SK-N-SH treated with all-trans-retinoic acid at 6 μM for 48 hours (cell line): ENCODE measurements around the gene PPP1R16B.

Experiments
- ATAC-seq: fragments of 200-7000 bp; cut with Tn5 transposase; 3 replicates; pipeline ENCODE4 v1.9.1; 2020; ENCODE audit warnings: mild to moderate bottlenecking, moderate library complexity
- ARNTL ChIP-seq: fragments of 450-650 bp; formaldehyde crosslinking; IDR thresholded peaks from 2 replicates; pipeline ENCODE4 v1.5.0; 2020; ENCODE audit warnings: low read depth, mild to moderate bottlenecking, moderate library complexity, borderline replicate concordance
- BACH2 ChIP-seq: fragments of 250-450 bp; sonication (Bioruptor Pico); IDR thresholded peaks from 2 replicates; pipeline ENCODE4 v1.9.0; 2021; ENCODE audit warnings: mild to moderate bottlenecking, borderline replicate concordance
- CREB5 ChIP-seq: fragments of 250-450 bp; sonication (Bioruptor Pico); IDR thresholded peaks from 2 replicates; pipeline ENCODE4 v1.5.1; 2020; ENCODE audit warnings: low read depth, mild to moderate bottlenecking, moderate library complexity
- CSDC2 ChIP-seq: fragments of 250-450 bp; sonication (Bioruptor Pico); IDR thresholded peaks from 2 replicates; pipeline ENCODE4 v1.5.0; 2020; ENCODE audit warnings: mild to moderate bottlenecking, moderate library complexity
- ESRRG ChIP-seq: fragments of 250-450 bp; sonication (Bioruptor Pico); IDR thresholded peaks from 2 replicates; pipeline ENCODE4 v1.6.1; 2021; ENCODE audit warnings: mild to moderate bottlenecking
- GLIS3 ChIP-seq: fragments of 250-450 bp; sonication (Bioruptor Pico); IDR thresholded peaks from 2 replicates; pipeline ENCODE4 v1.5.0; 2020; ENCODE audit warnings: mild to moderate bottlenecking, moderate library complexity
- ISL1 ChIP-seq: fragments of 250-450 bp; sonication (Bioruptor Pico); IDR thresholded peaks from 2 replicates; pipeline ENCODE4 v2.1.2; 2022; ENCODE audit warnings: mild to moderate bottlenecking, moderate library complexity
- OSR1 ChIP-seq: fragments of 250-450 bp; sonication (Bioruptor Pico); IDR thresholded peaks from 2 replicates; pipeline ENCODE4 v1.8.0; 2022; ENCODE audit warnings: moderate library complexity, mild to moderate bottlenecking, inconsistent platforms
- PPARA ChIP-seq: fragments of 250-450 bp; sonication (Bioruptor Pico); IDR thresholded peaks from 2 replicates; pipeline ENCODE4 v1.5.0; 2020; ENCODE audit warnings: mild to moderate bottlenecking, borderline replicate concordance
- RARB ChIP-seq: fragments of 250-450 bp; sonication (Bioruptor Pico); IDR thresholded peaks from 2 replicates; pipeline ENCODE4 v1.8.0; 2021; ENCODE audit warnings: mild to moderate bottlenecking, moderate library complexity
- TCF4 ChIP-seq: fragments of 250-450 bp; sonication (Bioruptor Pico); IDR thresholded peaks from 2 replicates; pipeline ENCODE4 v1.8.0; 2021; ENCODE audit warnings: mild to moderate bottlenecking, moderate library complexity, borderline replicate concordance
- TOX ChIP-seq: fragments of 250-450 bp; sonication (Bioruptor Pico); IDR thresholded peaks from 2 replicates; pipeline ENCODE4 v1.8.0; 2021; ENCODE audit warnings: mild to moderate bottlenecking, moderate library complexity, borderline replicate concordance
- TSHZ2 ChIP-seq: fragments of 250-450 bp; sonication (Bioruptor Pico); IDR thresholded peaks from 2 replicates; pipeline ENCODE4 v1.5.0; 2020; ENCODE audit warnings: mild to moderate bottlenecking, moderate library complexity
- ZC3H10 ChIP-seq: fragments of 250-450 bp; sonication (Bioruptor Pico); IDR thresholded peaks from 2 replicates; pipeline ENCODE4 v1.5.1; 2021; ENCODE audit warnings: mild to moderate bottlenecking, moderate library complexity
- ZFP3 ChIP-seq: fragments of 250-450 bp; sonication (Bioruptor Pico); IDR thresholded peaks from 2 replicates; pipeline ENCODE4 v1.5.0; 2020; ENCODE audit warnings: mild to moderate bottlenecking, moderate library complexity
- ZFP30 ChIP-seq: fragments of 450-650 bp; formaldehyde crosslinking; IDR thresholded peaks from 2 replicates; pipeline ENCODE4 v1.5.0; 2022; ENCODE audit warnings: mild to moderate bottlenecking, moderate library complexity
- ZNF565 ChIP-seq: fragments of 450-650 bp; formaldehyde crosslinking; conservative IDR thresholded peaks from 2 replicates; pipeline ENCODE4 v1.5.0; 2020; ENCODE audit warnings: low read depth, mild to moderate bottlenecking, moderate library complexity
- ZNF70 ChIP-seq: fragments of 450-650 bp; formaldehyde crosslinking; IDR thresholded peaks from 2 replicates; pipeline ENCODE4 v1.5.0; 2020; ENCODE audit warnings: mild to moderate bottlenecking, moderate library complexity
- ZNF8 ChIP-seq: fragments of 450-650 bp; formaldehyde crosslinking; IDR thresholded peaks from 2 replicates; pipeline ENCODE4 v1.5.0; 2020; ENCODE audit warnings: mild to moderate bottlenecking, moderate library complexity
- TF ChIP-seq, protein P1 (sequence below): fragments of 250-450 bp; sonication (Bioruptor Pico); IDR thresholded peaks from 2 replicates; pipeline ENCODE4 v1.5.1; 2021; ENCODE audit warnings: mild to moderate bottlenecking, moderate library complexity
- TF ChIP-seq, protein P2 (sequence below): fragments of 250-450 bp; sonication (Bioruptor Pico); IDR thresholded peaks from 2 replicates; pipeline ENCODE4 v1.8.0; 2020; ENCODE audit warnings: mild to moderate bottlenecking, moderate library complexity, borderline replicate concordance
- TF ChIP-seq, protein P3 (sequence below): fragments of 250-450 bp; sonication (Bioruptor Pico); IDR thresholded peaks from 2 replicates; pipeline ENCODE4 v1.8.0; 2021; ENCODE audit warnings: low read depth, mild to moderate bottlenecking, moderate library complexity, borderline replicate concordance

Gene PPP1R16B

DNA sequence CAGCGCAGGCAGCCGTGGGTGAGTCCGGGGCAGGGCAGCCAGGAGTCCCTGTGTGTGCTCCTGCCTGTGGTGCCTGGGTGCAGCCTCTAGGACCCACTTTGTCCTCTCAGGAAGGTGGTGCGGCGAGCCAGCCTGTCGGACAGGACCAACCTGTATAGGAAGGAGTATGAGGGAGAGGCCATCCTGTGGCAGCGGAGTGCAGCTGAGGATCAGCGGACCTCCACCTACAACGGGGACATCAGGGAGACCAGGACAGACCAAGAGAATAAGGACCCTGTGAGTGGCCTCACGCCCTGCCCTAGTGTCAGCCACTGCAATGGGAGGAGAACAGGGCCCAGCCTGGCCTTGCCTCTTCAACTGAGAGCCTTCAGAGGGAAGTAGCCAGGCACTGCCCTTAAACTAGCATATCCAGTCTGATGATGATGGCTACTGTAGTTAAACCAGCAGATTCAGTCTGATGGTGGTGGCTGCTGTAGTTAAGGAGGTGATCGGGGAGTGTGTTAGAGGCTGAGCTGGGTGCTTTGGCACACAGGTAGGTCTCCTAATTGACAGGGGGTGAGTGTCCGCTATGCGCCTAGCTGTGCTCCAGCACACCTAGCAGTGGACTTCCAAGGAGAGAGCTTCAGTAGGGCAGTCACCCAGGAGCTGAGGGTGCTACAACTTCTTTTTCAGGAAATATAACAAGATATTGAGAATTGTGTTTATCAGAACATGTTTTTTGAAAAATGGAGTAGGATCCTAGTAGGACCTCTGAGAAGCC lies 102.6 kb downstream of the PPP1R16B start:
- TF ChIP-seq TOX (no peak), ZFP30 (CRISPR knock-in tag) (no peak), CSDC2 (CRISPR knock-in tag) (no peak), RARB (CRISPR knock-in tag) (no peak), ZFP3 (CRISPR knock-in tag) (no peak), CREB5 (CRISPR knock-in tag) (no peak), TCF4 (no peak), ZNF70 (CRISPR knock-in tag) (no peak), ARNTL (CRISPR knock-in tag) (no peak), BACH2 (CRISPR knock-in tag) (no peak), PPARA (CRISPR knock-in tag) (no peak), GLIS3 (no peak), ZNF8 (CRISPR knock-in tag) (no peak), OSR1 (CRISPR knock-in tag) (no peak), ESRRG (CRISPR knock-in tag) (no peak), ZC3H10 (no peak), ISL1 (CRISPR knock-in tag) (no peak), ZNF565 (no peak)
- TF ChIP-seq, protein P1, sequence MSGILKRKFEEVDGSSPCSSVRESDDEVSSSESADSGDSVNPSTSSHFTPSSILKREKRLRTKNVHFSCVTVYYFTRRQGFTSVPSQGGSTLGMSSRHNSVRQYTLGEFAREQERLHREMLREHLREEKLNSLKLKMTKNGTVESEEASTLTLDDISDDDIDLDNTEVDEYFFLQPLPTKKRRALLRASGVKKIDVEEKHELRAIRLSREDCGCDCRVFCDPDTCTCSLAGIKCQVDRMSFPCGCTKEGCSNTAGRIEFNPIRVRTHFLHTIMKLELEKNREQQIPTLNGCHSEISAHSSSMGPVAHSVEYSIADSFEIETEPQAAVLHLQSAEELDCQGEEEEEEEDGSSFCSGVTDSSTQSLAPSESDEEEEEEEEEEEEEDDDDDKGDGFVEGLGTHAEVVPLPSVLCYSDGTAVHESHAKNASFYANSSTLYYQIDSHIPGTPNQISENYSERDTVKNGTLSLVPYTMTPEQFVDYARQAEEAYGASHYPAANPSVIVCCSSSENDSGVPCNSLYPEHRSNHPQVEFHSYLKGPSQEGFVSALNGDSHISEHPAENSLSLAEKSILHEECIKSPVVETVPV (CRISPR knock-in tag) = no peak
- TF ChIP-seq, protein P2, sequence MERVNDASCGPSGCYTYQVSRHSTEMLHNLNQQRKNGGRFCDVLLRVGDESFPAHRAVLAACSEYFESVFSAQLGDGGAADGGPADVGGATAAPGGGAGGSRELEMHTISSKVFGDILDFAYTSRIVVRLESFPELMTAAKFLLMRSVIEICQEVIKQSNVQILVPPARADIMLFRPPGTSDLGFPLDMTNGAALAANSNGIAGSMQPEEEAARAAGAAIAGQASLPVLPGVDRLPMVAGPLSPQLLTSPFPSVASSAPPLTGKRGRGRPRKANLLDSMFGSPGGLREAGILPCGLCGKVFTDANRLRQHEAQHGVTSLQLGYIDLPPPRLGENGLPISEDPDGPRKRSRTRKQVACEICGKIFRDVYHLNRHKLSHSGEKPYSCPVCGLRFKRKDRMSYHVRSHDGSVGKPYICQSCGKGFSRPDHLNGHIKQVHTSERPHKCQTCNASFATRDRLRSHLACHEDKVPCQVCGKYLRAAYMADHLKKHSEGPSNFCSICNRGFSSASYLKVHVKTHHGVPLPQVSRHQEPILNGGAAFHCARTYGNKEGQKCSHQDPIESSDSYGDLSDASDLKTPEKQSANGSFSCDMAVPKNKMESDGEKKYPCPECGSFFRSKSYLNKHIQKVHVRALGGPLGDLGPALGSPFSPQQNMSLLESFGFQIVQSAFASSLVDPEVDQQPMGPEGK (CRISPR knock-in tag) = no peak
- no peak for ATAC-seq

GRCh38 chr20:38915355-38915754 lies 109.9 kb downstream of the PPP1R16B start:
- ATAC-seq = no peak
- TF ChIP-seq, protein P3, sequence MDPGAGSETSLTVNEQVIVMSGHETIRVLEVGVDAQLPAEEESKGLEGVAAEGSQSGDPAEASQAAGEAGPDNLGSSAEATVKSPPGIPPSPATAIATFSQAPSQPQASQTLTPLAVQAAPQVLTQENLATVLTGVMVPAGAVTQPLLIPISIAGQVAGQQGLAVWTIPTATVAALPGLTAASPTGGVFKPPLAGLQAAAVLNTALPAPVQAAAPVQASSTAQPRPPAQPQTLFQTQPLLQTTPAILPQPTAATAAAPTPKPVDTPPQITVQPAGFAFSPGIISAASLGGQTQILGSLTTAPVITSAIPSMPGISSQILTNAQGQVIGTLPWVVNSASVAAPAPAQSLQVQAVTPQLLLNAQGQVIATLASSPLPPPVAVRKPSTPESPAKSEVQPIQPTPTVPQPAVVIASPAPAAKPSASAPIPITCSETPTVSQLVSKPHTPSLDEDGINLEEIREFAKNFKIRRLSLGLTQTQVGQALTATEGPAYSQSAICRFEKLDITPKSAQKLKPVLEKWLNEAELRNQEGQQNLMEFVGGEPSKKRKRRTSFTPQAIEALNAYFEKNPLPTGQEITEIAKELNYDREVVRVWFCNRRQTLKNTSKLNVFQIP (CRISPR knock-in tag) = no peak
- TF ChIP-seq GLIS3 = no peak

GRCh38 chr20:38917657-38918056 lies 112.2 kb downstream of the PPP1R16B start:
- TF ChIP-seq TOX (no peak), ZFP3 (CRISPR knock-in tag) (no peak), ISL1 (CRISPR knock-in tag) (no peak)
- no peak for ATAC-seq

GRCh38 chr20:38918172-38918571 lies 112.7 kb downstream of the PPP1R16B start:
- no peak for TF ChIP-seq ZNF70 (CRISPR knock-in tag)
- TF ChIP-seq PPARA (CRISPR knock-in tag) = no peak
- TF ChIP-seq RARB (CRISPR knock-in tag) = no peak
- no peak for TF ChIP-seq ISL1 (CRISPR knock-in tag)
- TF ChIP-seq ARNTL (CRISPR knock-in tag) = no peak
- TF ChIP-seq TCF4 = no peak
- TF ChIP-seq ZFP30 (CRISPR knock-in tag) = no peak
- TF ChIP-seq CREB5 (CRISPR knock-in tag) = no peak
- no peak for TF ChIP-seq CSDC2 (CRISPR knock-in tag)
- no peak for TF ChIP-seq TSHZ2 (CRISPR knock-in tag)
- no peak for TF ChIP-seq ZNF565
- TF ChIP-seq OSR1 (CRISPR knock-in tag) = no peak
- TF ChIP-seq, all 23 proteins: peak for 0

More at GRCh38 chr20:38918172-38918571, 112.7 kb downstream of the PPP1R16B start:
- no peak for ATAC-seq
